HCT116 (cell line): ENCODE data around the gene HBG1. TPM values are rescaled to one million over a fixed set of nuclear protein-coding genes. Genes with fewer than 3 reads are reported as not detected.

ENCODE experiments used
- ATAC-seq: fragments of 200-7000 bp; cut with Tn5 transposase; 2 replicates; pipeline ENCODE4 v1.9.1; 2020; ENCODE audit warnings: mild to moderate bottlenecking, moderate library complexity
- BruUV-seq: library from RNA; stranded (reverse); fragments of 400-500 nt; replicated peaks from 2 replicates; lab custom pipeline; 2021; lab: Mats Ljungman, UMichigan
- CTCF ChIA-PET: fragments of 300-600 bp; sonication (Branson Sonifier 250); formaldehyde crosslinking; loops from one replicate; lab custom pipeline; 2021; ENCODE audit warnings: antibody characterized with exemption; lab: Charles Lee
- POLR2A ChIA-PET: fragments of 300-600, 350-600 bp; sonication (Branson Sonifier 250); formaldehyde crosslinking; loops from one replicate; lab custom pipeline; 2021; ENCODE audit warnings: antibody characterized with exemption; lab: Charles Lee
- RAD21 ChIA-PET, 2 experiments: fragments of 300-600 bp; sonication (Branson Sonifier 250); formaldehyde crosslinking; loops; one replicate each; lab custom pipeline; 2023; ENCODE audit warnings: low total read pairs in 2 of 2; ENCODE audit not compliant: uncharacterized antibody in 2 of 2, unreplicated experiment in 2 of 2, low non-redundant PET in 1 of 2; lab: Charles Lee
- DNase-seq: peaks from one replicate; pipeline ENCODE4 v3.0.0-alpha.2; 2010; ENCODE audit warnings: low read depth, low spot score
- H2AFZ ChIP-seq: fragments of 200-600 bp; shearing (Covaris generic), sonication (generic); 2 replicates; pipeline ENCODE4 v1.6.1; 2017; ENCODE audit warnings: low read depth, mixed run types, mixed read lengths, antibody characterized with exemption, low read length; ENCODE audit not compliant: poor library complexity, severe bottlenecking
- H3K27ac ChIP-seq: 2 replicates; pipeline ENCODE4 v1.5.1; 2012; ENCODE audit warnings: low read depth, low read length
- H3K27me3 ChIP-seq: fragments of 200-600 bp; sonication (generic); 2 replicates; pipeline ENCODE4 v1.6.1; 2016; ENCODE audit warnings: mixed run types, low read length, mixed read lengths; ENCODE audit not compliant: insufficient read depth
- H3K36me3 ChIP-seq, 2 experiments: fragments of 200-500 bp in 1 of 2; fragments of 200-600 bp in 1 of 2; sonication (Bioruptor generic) in 1 of 2; sonication (generic) in 1 of 2; 2 replicates each; pipeline versions ENCODE4 v1.5.1 to v1.6.1; 2014 to 2016; ENCODE audit warnings: low read length in 2 of 2, inconsistent platforms in 1 of 2, mixed read lengths in 1 of 2, mixed run types in 1 of 2; ENCODE audit not compliant: insufficient read depth in 2 of 2, control insufficient read depth in 1 of 2
- H3K4me1 ChIP-seq, 2 experiments: fragments of 200-600 bp in 1 of 2; sonication (generic) in 1 of 2; 2 replicates each; pipeline versions ENCODE4 v1.5.1 to v1.6.1; 2012 to 2017; ENCODE audit warnings: low read length in 2 of 2, inconsistent platforms in 1 of 2, mild to moderate bottlenecking in 1 of 2, mixed read lengths in 1 of 2, mixed run types in 1 of 2, moderate library complexity in 1 of 2; ENCODE audit not compliant: insufficient read depth in 2 of 2, control insufficient read depth in 1 of 2
- H3K4me2 ChIP-seq: fragments of 200-600 bp; sonication (generic); 2 replicates; pipeline ENCODE4 v1.6.1; 2017; ENCODE audit warnings: mixed run types, low read length, mixed read lengths
- H3K4me3 ChIP-seq, 2 experiments: fragments of 200-600 bp in 1 of 2; sonication (generic) in 1 of 2; replicated peaks in 1 of 2; 2 replicates each; pipeline ENCODE4 v1.5.1; 2011 to 2016; ENCODE audit warnings: low read length in 2 of 2, control low read depth in 1 of 2, low read depth in 1 of 2, mild to moderate bottlenecking in 1 of 2, mixed read lengths in 1 of 2, mixed run types in 1 of 2
- H3K79me2 ChIP-seq: fragments of 200-600 bp; sonication (generic); 2 replicates; pipeline ENCODE4 v1.6.1; 2017; ENCODE audit warnings: mild to moderate bottlenecking, mixed run types, low read length, moderate library complexity, mixed read lengths; ENCODE audit not compliant: insufficient read depth
- H3K9ac ChIP-seq: fragments of 200-600 bp; sonication (generic); 2 replicates; pipeline ENCODE4 v1.6.1; 2016; ENCODE audit warnings: low read length, mixed read lengths
- H3K9me2 ChIP-seq: fragments of 200-600 bp; sonication (generic), shearing (Covaris generic); 2 replicates; pipeline ENCODE4 v1.6.1; 2017; ENCODE audit warnings: mixed run types, mild to moderate bottlenecking, moderate library complexity; ENCODE audit not compliant: insufficient read depth
- H3K9me3 ChIP-seq, 2 experiments: fragments of 200-500 bp in 1 of 2; fragments of 200-600 bp in 1 of 2; sonication (Bioruptor generic) in 1 of 2; sonication (generic) in 1 of 2; 2 replicates each; pipeline ENCODE4 v1.6.1; 2014 to 2017; ENCODE audit warnings: low read length in 2 of 2, mixed read lengths in 2 of 2, inconsistent platforms in 1 of 2, low read depth in 1 of 2, mild to moderate bottlenecking in 1 of 2, mixed run types in 1 of 2, moderate library complexity in 1 of 2; ENCODE audit not compliant: control insufficient read depth in 1 of 2, insufficient read depth in 1 of 2
- H4K20me1 ChIP-seq: fragments of 200-600 bp; sonication (generic), shearing (Covaris generic); 2 replicates; pipeline ENCODE4 v1.6.1; 2017; ENCODE audit warnings: mixed run types, mild to moderate bottlenecking, moderate library complexity; ENCODE audit not compliant: insufficient read depth
- CBX3 ChIP-seq: IDR thresholded peaks from 2 replicates; pipeline ENCODE4 v1.6.1; 2012; ENCODE audit warnings: low read depth
- EGR1 ChIP-seq: IDR thresholded peaks from 2 replicates; pipeline ENCODE4 v1.6.1; 2012; ENCODE audit warnings: low read depth
- ELF1 ChIP-seq: IDR thresholded peaks from 2 replicates; pipeline ENCODE4 v1.6.1; 2012; ENCODE audit warnings: low read depth, borderline replicate concordance
- EZH2 ChIP-seq: fragments of 200-600 bp; sonication (generic); IDR thresholded peaks from 2 replicates; pipeline ENCODE4 v1.6.1; 2017; ENCODE audit warnings: antibody characterized with exemption, mixed run types
- EZH2phosphoT487 ChIP-seq: fragments of 200-600 bp; IDR thresholded peaks from 2 replicates; pipeline ENCODE4 v1.6.1; 2018; ENCODE audit warnings: antibody characterized with exemption, borderline replicate concordance
- FOSL1 ChIP-seq: IDR thresholded peaks from 2 replicates; pipeline ENCODE4 v1.6.1; 2012; ENCODE audit warnings: low read depth
- JUND ChIP-seq: IDR thresholded peaks from 2 replicates; pipeline ENCODE4 v1.6.1; 2012
- POLR2A ChIP-seq: IDR thresholded peaks from 2 replicates; pipeline ENCODE4 v1.7.0; 2011; ENCODE audit warnings: borderline replicate concordance; ENCODE audit not compliant: insufficient read depth, insufficient read length; ENCODE audit errors: extremely low read depth
- RAD21 ChIP-seq: IDR thresholded peaks from 2 replicates; pipeline ENCODE4 v1.6.1; 2012; ENCODE audit warnings: low read depth, mild to moderate bottlenecking
- SP1 ChIP-seq: IDR thresholded peaks from 2 replicates; pipeline ENCODE4 v1.6.1; 2012; ENCODE audit warnings: low read depth
- SRF ChIP-seq: IDR thresholded peaks from 2 replicates; pipeline ENCODE4 v1.6.1; 2012; ENCODE audit warnings: low read depth
- TCF7L2 ChIP-seq: IDR thresholded peaks from 2 replicates; pipeline ENCODE4 v1.7.0; 2011; ENCODE audit warnings: borderline replicate concordance, inconsistent platforms; ENCODE audit not compliant: insufficient read depth, insufficient read length; ENCODE audit errors: extremely low read depth
- ZFX ChIP-seq: fragments of 450-650 bp; IDR thresholded peaks from 2 replicates; pipeline ENCODE4 v1.6.1; 2017
- ZNF274 ChIP-seq: fragments of 200-500 bp; sonication (Bioruptor generic); IDR thresholded peaks from 2 replicates; pipeline ENCODE4 v1.6.1; 2014; ENCODE audit warnings: mild to moderate bottlenecking, low read depth, low read length, inconsistent platforms
- intact Hi-C: fragments of 100-400 bp; cut with micrococcal nuclease; formaldehyde crosslinking; loops from 2 replicates; pipeline ENCODE4 v1.10.0; 2022
- total RNA-seq: library from RNA; stranded (reverse); gene quantifications from one replicate; pipeline ENCODE4 v1.2.1, GENCODE V29; 2021; ENCODE audit not compliant: unreplicated experiment
- TF ChIP-seq, protein P1 (sequence below): IDR thresholded peaks from 2 replicates; pipeline ENCODE4 v1.6.1; 2011; ENCODE audit warnings: mild to moderate bottlenecking, low read length, moderate library complexity; ENCODE audit not compliant: insufficient replicate concordance; ENCODE audit errors: extremely low read depth
- TF ChIP-seq, protein P2 (sequence below), 3 experiments: fragments of 200-600 bp in 1 of 3; sonication (generic) in 1 of 3; IDR thresholded peaks in 2 of 3; conservative IDR thresholded peaks in 1 of 3; 2 replicates each; pipeline ENCODE4 v1.5.1; 2012 to 2017; ENCODE audit warnings: low read depth in 2 of 3, low read length in 2 of 3, antibody characterized with exemption in 1 of 3, borderline replicate concordance in 1 of 3, control low read depth in 1 of 3, mild to moderate bottlenecking in 1 of 3, mixed read lengths in 1 of 3, mixed run types in 1 of 3, moderate library complexity in 1 of 3; ENCODE audit not compliant: insufficient read depth in 1 of 3
- TF ChIP-seq, protein P3 (sequence below): IDR thresholded peaks from 2 replicates; pipeline ENCODE4 v1.6.1; 2012

HBG1 gene
- total RNA-seq, 1 experiment from 2014 or later = 3.6 TPM

DNA sequence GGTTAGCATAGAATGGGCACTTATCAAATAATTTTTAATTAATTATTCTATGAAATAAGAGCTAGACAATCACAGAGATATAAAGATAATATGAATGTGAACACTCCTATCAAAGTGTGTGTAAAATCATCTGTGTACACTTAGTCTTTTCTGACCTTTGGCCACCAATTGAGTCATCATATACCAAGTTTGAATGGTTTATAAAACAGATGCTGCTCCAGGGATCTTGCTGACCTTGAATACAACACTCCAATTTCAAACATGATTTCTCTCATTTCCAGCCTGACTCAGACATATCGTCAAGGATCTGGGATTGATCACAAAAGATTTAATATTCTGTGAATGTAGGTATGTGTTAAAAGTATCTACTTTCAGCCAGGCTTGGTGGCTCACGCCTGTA, 46.3 kb downstream of the HBG1 start:
- RAD21 ChIA-PET = no interaction called here
- POLR2A ChIA-PET = no interaction called here
- no peaks in the 10 kb centered on the region for H3K4me1 ChIP-seq
- H2AFZ ChIP-seq = no peak overlapping the region
- no peaks in the 10 kb centered on the region for H3K79me2 ChIP-seq
- H3K27ac ChIP-seq = no peak overlapping the region
- H3K4me3 ChIP-seq = no peak overlapping the region
- no peaks in the 10 kb centered on the region for H3K9me3 ChIP-seq
- CTCF ChIA-PET = interaction anchor here (1.0 kb wide), 1 partner anchor 88 kb away, joined by 5 read pairs; no protein-coding TSS in a partner anchor
- no peaks in the 10 kb centered on the region for H3K9me2 ChIP-seq
- BruUV-seq = no TSS peak
- no peak overlapping the region for H3K4me2 ChIP-seq
- TF ChIP-seq ELF1 = no peak
- no peak for TF ChIP-seq FOSL1
- no peak for TF ChIP-seq POLR2A
- no peak for TF ChIP-seq EZH2phosphoT487
- TF ChIP-seq JUND = no peak
- TF ChIP-seq RAD21 = no peak
- TF ChIP-seq, protein P1, sequence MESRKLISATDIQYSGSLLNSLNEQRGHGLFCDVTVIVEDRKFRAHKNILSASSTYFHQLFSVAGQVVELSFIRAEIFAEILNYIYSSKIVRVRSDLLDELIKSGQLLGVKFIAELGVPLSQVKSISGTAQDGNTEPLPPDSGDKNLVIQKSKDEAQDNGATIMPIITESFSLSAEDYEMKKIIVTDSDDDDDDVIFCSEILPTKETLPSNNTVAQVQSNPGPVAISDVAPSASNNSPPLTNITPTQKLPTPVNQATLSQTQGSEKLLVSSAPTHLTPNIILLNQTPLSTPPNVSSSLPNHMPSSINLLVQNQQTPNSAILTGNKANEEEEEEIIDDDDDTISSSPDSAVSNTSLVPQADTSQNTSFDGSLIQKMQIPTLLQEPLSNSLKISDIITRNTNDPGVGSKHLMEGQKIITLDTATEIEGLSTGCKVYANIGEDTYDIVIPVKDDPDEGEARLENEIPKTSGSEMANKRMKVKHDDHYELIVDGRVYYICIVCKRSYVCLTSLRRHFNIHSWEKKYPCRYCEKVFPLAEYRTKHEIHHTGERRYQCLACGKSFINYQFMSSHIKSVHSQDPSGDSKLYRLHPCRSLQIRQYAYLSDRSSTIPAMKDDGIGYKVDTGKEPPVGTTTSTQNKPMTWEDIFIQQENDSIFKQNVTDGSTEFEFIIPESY = no peak
- TF ChIP-seq EGR1 = no peak
- TF ChIP-seq CBX3 = no peak
- TF ChIP-seq SRF = no peak
- no peak for TF ChIP-seq SP1
- TF ChIP-seq EZH2 = no peak
- TF ChIP-seq TCF7L2 = no peak
- TF ChIP-seq ZNF274 = no peak
- TF ChIP-seq ZFX = no peak
- TF ChIP-seq, protein P2, sequence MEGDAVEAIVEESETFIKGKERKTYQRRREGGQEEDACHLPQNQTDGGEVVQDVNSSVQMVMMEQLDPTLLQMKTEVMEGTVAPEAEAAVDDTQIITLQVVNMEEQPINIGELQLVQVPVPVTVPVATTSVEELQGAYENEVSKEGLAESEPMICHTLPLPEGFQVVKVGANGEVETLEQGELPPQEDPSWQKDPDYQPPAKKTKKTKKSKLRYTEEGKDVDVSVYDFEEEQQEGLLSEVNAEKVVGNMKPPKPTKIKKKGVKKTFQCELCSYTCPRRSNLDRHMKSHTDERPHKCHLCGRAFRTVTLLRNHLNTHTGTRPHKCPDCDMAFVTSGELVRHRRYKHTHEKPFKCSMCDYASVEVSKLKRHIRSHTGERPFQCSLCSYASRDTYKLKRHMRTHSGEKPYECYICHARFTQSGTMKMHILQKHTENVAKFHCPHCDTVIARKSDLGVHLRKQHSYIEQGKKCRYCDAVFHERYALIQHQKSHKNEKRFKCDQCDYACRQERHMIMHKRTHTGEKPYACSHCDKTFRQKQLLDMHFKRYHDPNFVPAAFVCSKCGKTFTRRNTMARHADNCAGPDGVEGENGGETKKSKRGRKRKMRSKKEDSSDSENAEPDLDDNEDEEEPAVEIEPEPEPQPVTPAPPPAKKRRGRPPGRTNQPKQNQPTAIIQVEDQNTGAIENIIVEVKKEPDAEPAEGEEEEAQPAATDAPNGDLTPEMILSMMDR (IDR thresholded peaks at IDR 0.05 in 2 of 3, conservative IDR thresholded peaks at IDR 0.05 in 1 of 3; ENCODE audit: borderline replicate concordance in 1 of 3, insufficient read depth in 1 of 3, low read depth in 2 of 3, low read length in 2 of 3) = no peak
- TF ChIP-seq, protein P3, sequence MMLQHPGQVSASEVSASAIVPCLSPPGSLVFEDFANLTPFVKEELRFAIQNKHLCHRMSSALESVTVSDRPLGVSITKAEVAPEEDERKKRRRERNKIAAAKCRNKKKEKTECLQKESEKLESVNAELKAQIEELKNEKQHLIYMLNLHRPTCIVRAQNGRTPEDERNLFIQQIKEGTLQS = no peak
- no peaks in the 10 kb centered on the region for H4K20me1 ChIP-seq
- peaks cover 44% of the 10 kb centered on the region for H3K27me3 ChIP-seq
- ATAC-seq (no peak), DNase-seq (no peak)
- intact Hi-C loops = loop anchor here (10.0 kb wide), 1 partner anchor 351 kb away; no protein-coding TSS in a partner anchor
- no peaks in the 10 kb centered on the region for H3K36me3 ChIP-seq
- H3K9ac ChIP-seq = no peak overlapping the region
